UCSD-AML1 (cell line): ENCODE measurements around the gene DNAJB1.

Source experiments
- DNase-seq: peaks from one replicate; lab custom pipeline; 2025; ENCODE audit not compliant: unreplicated experiment; lab: John Stamatoyannopoulos, UW

The DNAJB1 gene

DNA sequence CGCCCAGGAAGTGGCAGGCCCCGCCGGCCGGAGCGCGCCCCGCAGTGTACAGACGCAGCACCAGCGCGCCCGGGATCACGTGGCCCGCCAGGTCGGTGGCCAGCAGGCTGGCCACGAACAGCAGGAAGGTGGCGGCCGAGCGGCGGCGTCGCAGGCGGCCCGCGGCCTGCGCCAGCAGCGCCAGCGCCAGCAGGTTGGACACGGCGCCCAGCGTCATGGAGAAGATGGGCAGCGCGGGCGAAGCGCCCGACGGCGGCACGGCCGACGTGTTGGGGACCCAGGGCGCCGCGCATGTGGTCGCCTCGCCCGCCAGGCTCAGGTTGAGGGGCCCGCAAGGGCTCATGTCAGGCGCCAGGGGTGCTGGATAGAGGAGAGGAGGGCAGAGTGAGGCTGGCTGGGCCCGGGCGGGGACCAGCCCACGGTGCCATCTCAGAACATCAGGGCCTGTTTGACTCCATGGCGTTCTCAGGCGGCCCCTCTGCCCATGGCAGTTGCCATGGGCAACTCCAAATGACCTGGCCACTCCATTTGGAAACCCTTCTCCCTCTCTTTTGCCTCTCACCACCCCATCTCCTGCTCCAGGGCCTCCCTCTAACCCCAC is 44.1 kb downstream of the DNAJB1 start:
- no peak for DNase-seq

DNA sequence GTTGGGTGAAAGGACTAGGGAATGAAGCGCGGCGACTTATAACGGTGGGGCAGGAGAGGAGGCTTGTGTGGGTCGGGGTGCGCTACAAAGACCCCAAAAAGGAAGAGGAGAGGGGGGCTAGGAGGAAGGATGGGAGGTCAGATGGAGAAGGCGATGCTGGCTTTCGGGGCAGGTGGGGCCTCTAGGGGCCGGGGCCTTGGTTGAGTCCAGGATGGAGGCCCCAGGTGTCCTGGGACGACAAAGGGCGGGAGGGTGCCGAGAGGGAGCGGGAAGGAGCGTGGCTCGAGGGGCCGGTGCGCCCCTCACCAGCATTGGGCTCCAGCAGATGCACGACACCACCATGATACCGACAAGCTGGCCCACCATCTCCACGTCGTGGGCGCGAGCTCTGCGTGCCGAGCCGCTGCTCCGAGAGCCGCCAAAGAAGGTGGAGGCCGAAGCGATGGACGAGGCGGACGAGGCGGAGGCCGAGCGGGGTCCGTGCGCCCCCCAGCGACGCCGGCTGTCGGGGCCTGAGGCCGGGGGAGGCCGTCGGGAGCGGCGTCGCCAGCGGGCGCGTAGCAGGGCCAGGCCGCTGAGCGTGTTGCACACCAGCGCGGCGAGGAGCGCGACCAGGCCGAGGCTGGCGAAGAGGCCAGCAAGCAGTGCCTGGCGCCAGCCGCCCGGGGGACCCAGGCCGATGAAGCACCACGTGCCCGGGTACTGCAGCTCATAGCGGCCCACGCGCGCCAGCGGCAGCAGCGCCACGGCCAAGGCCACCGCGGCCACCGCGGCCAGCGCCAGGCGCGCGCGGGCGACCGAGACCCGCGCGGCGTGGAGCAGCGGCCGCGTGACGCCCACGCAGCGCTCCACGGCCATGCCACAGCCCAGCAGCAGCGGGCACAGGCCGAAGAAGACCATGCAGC is 44.9 kb downstream of the DNAJB1 start:
- DNase-seq, result no peak

DNA sequence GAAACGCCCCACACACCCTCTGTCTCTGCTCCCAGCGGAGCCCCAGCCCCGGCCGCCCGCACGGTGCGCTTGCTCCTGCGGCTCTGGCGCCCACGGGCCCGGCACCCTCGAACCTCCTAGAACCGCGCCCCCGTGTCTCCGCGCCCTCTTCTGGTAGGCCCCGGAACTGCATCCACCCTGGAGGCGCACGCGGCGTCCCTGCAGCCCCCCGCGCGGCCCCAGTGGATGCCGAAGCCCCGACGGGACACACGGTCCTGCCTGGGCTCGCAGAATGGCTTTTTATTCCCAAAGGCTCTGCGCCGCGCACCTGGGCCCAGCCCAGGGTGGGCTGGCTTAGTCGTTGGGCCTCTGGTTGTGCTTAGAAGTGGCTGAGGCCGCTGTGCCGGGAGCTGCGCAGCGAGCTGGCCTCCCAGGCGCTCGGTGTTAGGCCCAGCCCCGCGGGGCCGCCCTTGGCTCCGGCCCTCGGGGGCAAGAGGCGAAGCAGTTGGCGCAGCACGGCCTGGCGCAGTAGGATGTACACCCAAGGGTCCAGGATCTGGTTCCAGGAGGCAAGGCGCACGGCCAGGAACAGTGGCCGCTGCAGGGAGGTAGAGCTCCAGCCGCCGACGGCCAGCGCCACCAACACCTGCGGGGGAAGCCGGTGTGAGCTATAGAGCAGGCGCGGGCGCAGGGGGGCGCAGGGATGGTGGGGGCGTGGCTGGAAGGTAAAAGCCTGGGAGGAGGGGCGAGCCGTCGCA is 45.8 kb downstream of the DNAJB1 start:
- DNase-seq, result peak; percentile 24

DNA sequence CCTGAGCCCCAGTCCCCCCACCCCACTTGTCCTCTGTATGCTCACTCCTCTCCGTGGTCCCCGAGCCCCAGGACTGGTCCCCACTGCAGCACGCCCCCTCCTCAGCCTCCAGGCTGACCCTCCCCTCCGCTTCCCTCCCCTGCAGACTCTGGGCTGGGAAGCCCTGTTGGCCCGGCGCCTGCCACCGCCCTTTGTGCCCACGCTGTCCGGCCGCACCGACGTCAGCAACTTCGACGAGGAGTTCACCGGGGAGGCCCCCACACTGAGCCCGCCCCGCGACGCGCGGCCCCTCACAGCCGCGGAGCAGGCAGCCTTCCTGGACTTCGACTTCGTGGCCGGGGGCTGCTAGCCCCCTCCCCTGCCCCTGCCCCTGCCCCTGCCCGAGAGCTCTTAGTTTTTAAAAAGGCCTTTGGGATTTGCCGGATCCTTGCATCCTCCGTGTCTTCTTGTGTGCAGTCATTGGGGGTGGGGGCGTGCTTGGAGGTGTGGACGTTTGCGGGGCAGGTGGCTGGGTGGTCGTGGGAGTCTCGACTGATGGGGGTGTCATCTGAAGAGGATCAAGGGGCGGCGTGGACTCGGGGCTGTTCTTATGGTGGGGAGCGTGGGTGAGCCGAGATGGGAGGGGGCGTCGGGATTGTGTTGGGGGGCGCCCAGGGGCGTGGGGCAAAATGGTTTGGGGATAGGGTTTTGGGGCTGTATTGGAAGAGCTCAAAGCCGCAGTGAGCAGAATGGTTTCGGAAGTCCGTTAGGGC is 46.6 kb downstream of the DNAJB1 start:
- DNase-seq, result no peak

DNA sequence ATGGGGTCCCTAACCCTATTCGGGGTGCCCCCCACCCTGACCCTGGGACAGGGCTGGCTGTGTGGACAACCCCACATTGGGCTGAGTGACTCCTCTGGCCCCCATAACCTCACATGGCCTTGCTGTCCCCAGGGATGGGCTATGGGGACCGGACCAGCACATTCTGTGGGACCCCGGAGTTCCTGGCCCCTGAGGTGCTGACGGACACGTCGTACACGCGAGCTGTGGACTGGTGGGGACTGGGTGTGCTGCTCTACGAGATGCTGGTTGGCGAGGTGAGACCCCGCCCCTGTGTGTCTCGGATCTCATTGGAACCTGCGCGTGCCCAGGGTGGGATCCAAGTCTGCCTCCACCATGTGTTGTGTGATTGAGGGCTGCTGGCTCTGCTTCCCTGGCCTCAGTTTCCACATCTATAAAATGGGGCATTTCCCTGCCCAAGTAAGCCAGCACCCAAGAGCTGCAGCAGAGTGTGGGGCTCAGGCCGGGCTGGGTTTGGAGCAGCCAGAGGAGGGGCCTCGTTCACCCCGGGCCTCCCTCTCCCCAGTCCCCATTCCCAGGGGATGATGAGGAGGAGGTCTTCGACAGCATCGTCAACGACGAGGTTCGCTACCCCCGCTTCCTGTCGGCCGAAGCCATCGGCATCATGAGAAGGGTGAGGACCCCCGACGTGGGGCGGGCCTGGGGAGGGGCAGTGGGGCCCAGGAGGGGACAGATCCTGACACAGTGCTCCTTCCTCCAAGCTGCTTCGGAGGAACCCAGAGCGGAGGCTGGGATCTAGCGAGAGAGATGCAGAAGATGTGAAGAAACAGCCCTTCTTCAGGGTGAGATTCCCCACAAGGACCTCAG is 47.9 kb downstream of the DNAJB1 start:
- no peak for DNase-seq

DNA sequence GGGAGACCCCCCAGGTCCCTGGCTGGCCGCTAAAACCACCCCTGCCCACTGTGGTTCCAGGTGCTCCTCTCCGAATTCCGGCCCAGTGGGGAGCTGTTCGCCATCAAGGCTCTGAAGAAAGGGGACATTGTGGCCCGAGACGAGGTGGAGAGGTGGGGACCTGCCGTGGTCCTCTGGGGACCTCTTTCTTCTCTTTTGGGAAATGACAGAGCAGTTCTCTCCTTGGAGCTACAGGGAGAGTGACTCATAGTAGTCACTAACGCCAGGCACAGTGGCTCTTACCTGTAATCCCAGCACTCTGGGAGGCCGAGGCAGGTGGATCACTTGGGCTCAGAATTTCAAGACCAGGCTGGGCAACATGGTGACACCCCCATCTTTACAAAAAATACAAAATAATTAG is 50.4 kb downstream of the DNAJB1 start:
- DNase-seq, result no peak

DNA sequence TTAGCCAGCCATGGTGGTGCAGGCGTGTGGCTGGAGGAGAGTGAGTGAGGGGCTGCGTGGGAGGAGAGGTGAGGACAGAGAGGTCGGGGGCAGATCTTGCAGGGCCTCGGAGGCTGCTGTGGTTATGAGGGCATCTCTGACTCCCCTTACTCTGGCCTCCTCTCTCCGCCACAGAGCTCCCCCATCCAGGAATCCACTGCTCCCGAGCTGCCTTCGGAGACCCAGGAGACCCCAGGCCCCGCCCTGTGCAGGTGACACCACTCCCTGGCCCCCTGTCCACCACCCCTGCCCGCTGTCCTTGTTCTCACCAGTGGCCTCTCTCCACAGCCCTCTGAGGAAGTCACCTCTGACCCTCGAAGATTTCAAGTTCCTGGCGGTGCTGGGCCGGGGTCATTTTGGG is 50.8 kb downstream of the DNAJB1 start:
- DNase-seq, result no peak
